ENCODE measurements around the gene GRIN2B.

DNA sequence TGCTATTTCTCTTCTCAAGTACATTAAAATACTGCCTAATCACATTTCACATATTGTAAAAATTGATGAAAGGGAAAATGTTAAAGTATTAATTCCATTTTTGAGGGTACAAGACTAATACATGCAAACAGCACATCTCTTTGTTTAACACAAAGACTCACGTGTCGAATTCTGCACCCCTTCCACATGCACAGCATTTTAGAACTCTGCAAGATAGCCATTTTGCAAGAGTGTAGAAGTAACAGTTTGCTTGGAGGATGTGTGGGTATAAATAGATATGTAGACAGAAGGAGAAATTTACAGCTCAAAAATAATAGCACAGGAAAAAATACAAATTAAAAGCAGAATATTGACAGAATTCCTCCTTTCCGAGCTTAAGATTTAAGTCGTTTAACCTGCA lies 2.5 kb downstream of the GRIN2B start:
- TF ChIP-seq POLR2AphosphoS5 (IDR thresholded peaks at IDR 0.05; ENCODE audit: borderline replicate concordance, low read depth, low read length): no peak
- TF ChIP-seq EZH2 (IDR thresholded peaks at IDR 0.05): no peak

Data from SK-N-MC (cell line).